GM19238 (cell line): ENCODE results near the gene CAPN12.

Source experiments
- DNase-seq: peaks from one replicate; pipeline ENCODE4 v3.0.0; 2011; ENCODE audit warnings: low spot score; ENCODE audit not compliant: insufficient read length

CAPN12 gene

GRCh38 chr19:38711726-38712153, 32.5 kb downstream of the CAPN12 start:
- no peak for DNase-seq

- no peak for DNase-seq
Observed at GRCh38 chr19:38710928-38711725, 33.1 kb downstream of the CAPN12 start.

GRCh38 chr19:38710416-38710702, 33.9 kb downstream of the CAPN12 start:
- DNase-seq: no peak

- DNase-seq: no peak
Observed at GRCh38 chr19:38709671-38710415, 34.4 kb downstream of the CAPN12 start.

GRCh38 chr19:38709119-38709518, 35.2 kb downstream of the CAPN12 start:
- no peak for DNase-seq

GRCh38 chr19:38708413-38709024, 35.8 kb downstream of the CAPN12 start:
- no peak for DNase-seq

GRCh38 chr19:38707512-38708114, 36.7 kb downstream of the CAPN12 start:
- DNase-seq: no peak

- no peak for DNase-seq
Observed at GRCh38 chr19:38706792-38707511, 37.3 kb downstream of the CAPN12 start.

GRCh38 chr19:38705197-38706019, 38.9 kb downstream of the CAPN12 start:
- DNase-seq: no peak

- DNase-seq: no peak
Observed at GRCh38 chr19:38704488-38705026, 39.7 kb downstream of the CAPN12 start.

- DNase-seq: no peak
Observed at GRCh38 chr19:38703509-38703908, 40.8 kb downstream of the CAPN12 start.

GRCh38 chr19:38702278-38702677, 42.0 kb downstream of the CAPN12 start:
- DNase-seq: no peak

GRCh38 chr19:38701455-38702063, 42.7 kb downstream of the CAPN12 start:
- no peak for DNase-seq

GRCh38 chr19:38700902-38701454, 43.3 kb downstream of the CAPN12 start:
- no peak for DNase-seq

- DNase-seq: no peak
Observed at GRCh38 chr19:38700350-38700901, 43.8 kb downstream of the CAPN12 start.

GRCh38 chr19:38699647-38700349, 44.5 kb downstream of the CAPN12 start:
- no peak for DNase-seq

GRCh38 chr19:38699027-38699346, 45.3 kb downstream of the CAPN12 start:
- DNase-seq: no peak

- no peak for DNase-seq
Observed at GRCh38 chr19:38698225-38699026, 45.8 kb downstream of the CAPN12 start.
